Liver (tissue), 9 donors: ENCODE results near the gene WAC. TPM values are rescaled to one million over a fixed set of nuclear protein-coding genes. Genes with fewer than 3 reads are reported as not detected.

Source experiments
- DNase-seq: peaks from one replicate; pipeline ENCODE4 v3.0.0-alpha.2; 2017; ENCODE audit warnings: low spot score
- H3K27ac ChIP-seq, 2 donors: one replicate each; pipeline ENCODE4 v1.7.0; 2013; ENCODE audit warnings: inconsistent platforms in 2 of 2, low read length in 2 of 2, control low read depth in 1 of 2, low read depth in 1 of 2, mild to moderate bottlenecking in 1 of 2
- H3K27me3 ChIP-seq, 4 donors: one replicate each; pipeline versions ENCODE4 v1.6.1 to v1.7.0; 2013; ENCODE audit warnings: low read length in 3 of 4, inconsistent platforms in 1 of 4, mild to moderate bottlenecking in 1 of 4, moderate library complexity in 1 of 4; ENCODE audit not compliant: control insufficient read depth in 4 of 4, insufficient read depth in 4 of 4
- H3K36me3 ChIP-seq, 4 donors: one replicate each; pipeline versions ENCODE4 v1.6.1 to v1.7.0; 2013; ENCODE audit warnings: low read length in 3 of 4, mild to moderate bottlenecking in 3 of 4, low read depth in 1 of 4, moderate library complexity in 1 of 4; ENCODE audit not compliant: control insufficient read depth in 4 of 4, insufficient read depth in 3 of 4
- H3K4me1 ChIP-seq, 4 donors: one replicate each; pipeline versions ENCODE4 v1.6.1 to v1.7.0; 2013; ENCODE audit warnings: low read length in 3 of 4, mild to moderate bottlenecking in 3 of 4, moderate library complexity in 1 of 4; ENCODE audit not compliant: control insufficient read depth in 4 of 4, insufficient read depth in 4 of 4
- H3K4me3 ChIP-seq, 3 donors: one replicate each; pipeline versions ENCODE4 v1.6.1 to v1.7.0; 2013; ENCODE audit warnings: low read length in 3 of 3, control low read depth in 1 of 3, low read depth in 1 of 3, mild to moderate bottlenecking in 1 of 3
- H3K9ac ChIP-seq, 2 donors: one replicate each; pipeline ENCODE4 v1.7.0; 2013; ENCODE audit warnings: low read length in 2 of 2, mild to moderate bottlenecking in 2 of 2, moderate library complexity in 2 of 2, control low read depth in 1 of 2, low read depth in 1 of 2
- H3K9me3 ChIP-seq, 4 donors: one replicate each; pipeline versions ENCODE4 v1.6.1 to v1.7.0; 2013; ENCODE audit warnings: low read length in 3 of 4; ENCODE audit not compliant: control insufficient read depth in 4 of 4
- ATF3 ChIP-seq: IDR thresholded peaks from 2 replicates; pipeline ENCODE4 v1.6.1; 2016; ENCODE audit warnings: antibody characterized with exemption
- EGR1 ChIP-seq, 2 donors: IDR thresholded peaks; 2 replicates each; pipeline ENCODE4 v1.6.1; 2016 to 2018; ENCODE audit warnings: antibody characterized with exemption in 2 of 2, low read depth in 2 of 2
- FOXA1 ChIP-seq: IDR thresholded peaks from 2 replicates; pipeline ENCODE4 v1.6.1; 2016; ENCODE audit warnings: antibody characterized with exemption
- FOXA2 ChIP-seq: IDR thresholded peaks from 2 replicates; pipeline ENCODE4 v1.6.1; 2016; ENCODE audit warnings: antibody characterized with exemption
- GABPA ChIP-seq, 2 donors: IDR thresholded peaks in 1 of 2; conservative IDR thresholded peaks in 1 of 2; 2 replicates each; pipeline ENCODE4 v1.6.1; 2016; ENCODE audit warnings: antibody characterized with exemption in 2 of 2, mild to moderate bottlenecking in 1 of 2, moderate library complexity in 1 of 2
- HNF4A ChIP-seq, 2 donors: conservative IDR thresholded peaks; 2 replicates each; pipeline ENCODE4 v1.6.1; 2016; ENCODE audit warnings: antibody characterized with exemption in 2 of 2, mild to moderate bottlenecking in 2 of 2
- HNF4G ChIP-seq: IDR thresholded peaks from 2 replicates; pipeline ENCODE4 v1.6.1; 2016; ENCODE audit warnings: antibody characterized with exemption
- JUND ChIP-seq, 2 donors: IDR thresholded peaks; 2 replicates each; pipeline ENCODE4 v1.6.1; 2016; ENCODE audit warnings: antibody characterized with exemption in 2 of 2
- MAX ChIP-seq: IDR thresholded peaks from 2 replicates; pipeline ENCODE4 v1.6.1; 2016; ENCODE audit warnings: antibody characterized with exemption
- NR2F2 ChIP-seq: IDR thresholded peaks from 2 replicates; pipeline ENCODE4 v1.6.1; 2016; ENCODE audit warnings: antibody characterized with exemption
- RAD21 ChIP-seq, 2 donors: IDR thresholded peaks; 2 replicates each; pipeline ENCODE4 v1.6.1; 2016; ENCODE audit warnings: antibody characterized with exemption in 2 of 2, mild to moderate bottlenecking in 2 of 2
- REST ChIP-seq: IDR thresholded peaks from 2 replicates; pipeline ENCODE4 v1.6.1; 2016; ENCODE audit warnings: antibody characterized with exemption, mild to moderate bottlenecking
- RXRA ChIP-seq, 2 donors: IDR thresholded peaks; 2 replicates each; pipeline ENCODE4 v1.6.1; 2017 to 2018; ENCODE audit warnings: antibody characterized with exemption in 2 of 2, mild to moderate bottlenecking in 1 of 2
- SP1 ChIP-seq: IDR thresholded peaks from 2 replicates; pipeline ENCODE4 v1.6.1; 2018; ENCODE audit warnings: antibody characterized with exemption, mild to moderate bottlenecking
- TAF1 ChIP-seq: conservative IDR thresholded peaks from 2 replicates; pipeline ENCODE4 v1.6.1; 2016; ENCODE audit warnings: antibody characterized with exemption, mild to moderate bottlenecking
- YY1 ChIP-seq: IDR thresholded peaks from 2 replicates; pipeline ENCODE4 v1.6.1; 2016; ENCODE audit warnings: antibody characterized with exemption, mild to moderate bottlenecking
- ZBTB33 ChIP-seq: IDR thresholded peaks from 2 replicates; pipeline ENCODE4 v1.6.1; 2016; ENCODE audit warnings: antibody characterized with exemption
- WGBS: extraction: QIAGEN DNeasy Blood & Tissue Kit; methylation state at CpG from one replicate; pipeline ENCODE4 v1.1.7; 2013; 5-methylcytosine and 5-hydroxymethylcytosine counted together
- polyA plus RNA-seq, 2 donors: library from polyadenylated mRNA; stranded (reverse) in 1 of 2; unstranded in 1 of 2; fragments of 200-250 nt in 1 of 2; fragments of >200 nt in 1 of 2; fragmentation: Nextera tagmentation in 1 of 2; extraction: Ambion mirVana in 1 of 2; gene quantifications; one replicate each; pipeline versions ENCODE4 v1.2.1 to v1.2.3, GENCODE V29; 2013 to 2015
- total RNA-seq, 2 donors: library from RNA; depleted of rRNA; stranded (reverse); fragments of >200 nt; gene quantifications; one replicate each; pipeline ENCODE4 v1.2.3, GENCODE V29; 2014
- TF ChIP-seq, protein P1 (sequence below): fragments of 150-350 bp; IDR thresholded peaks from 2 replicates; pipeline ENCODE4 v1.5.1; 2017; ENCODE audit warnings: improper control_type of control experiment, low read depth, low read length; ENCODE audit not compliant: missing input control
- donor health status: healthy.
- donor health status: healthy.
- donor health status: healthy.
- donor health status: healthy.
- donor health status: healthy.

The WAC gene
- total and polyA plus RNA-seq, 4 donors = 20.2 to 48.7 (median 32.0) TPM

GRCh38 chr10:28554009-28554408 is 21.1 kb downstream of the WAC start:
- Histone ChIP-seq H3K27ac (no peak overlapping the region), H3K4me3 (no peak overlapping the region), H3K36me3 (peaks cover 2 to 5% (median 5%) of the 10 kb centered on the region in 4 donors), H3K9me3 (no peaks in the 10 kb centered on the region), H3K9ac (no peak overlapping the region), H3K27me3 (no peaks in the 10 kb centered on the region), H3K4me1 (peaks cover 3 to 36% (median 27%) of the 10 kb centered on the region in 4 donors)
- no peak for DNase-seq
- 93% methylated on average over 6 of the region's 6 CpGs for WGBS
- TF ChIP-seq ATF3 (no peak), ZBTB33 (no peak), RAD21 (IDR thresholded peaks at IDR 0.05) (no peak), HNF4G (no peak), FOXA2 (no peak), RXRA (IDR thresholded peaks at IDR 0.05) (no peak), SP1 (no peak), MAX (no peak), NR2F2 (no peak), YY1 (no peak), TAF1 (no peak), JUND (IDR thresholded peaks at IDR 0.05) (no peak), FOXA1 (no peak), REST (no peak), HNF4A (conservative IDR thresholded peaks at IDR 0.05) (no peak), EGR1 (IDR thresholded peaks at IDR 0.05; ENCODE audit: low read depth in 2 of 2) (no peak), GABPA (IDR thresholded peaks at IDR 0.05 in 1 of 2, conservative IDR thresholded peaks at IDR 0.05 in 1 of 2) (no peak)
- TF ChIP-seq, protein P1, sequence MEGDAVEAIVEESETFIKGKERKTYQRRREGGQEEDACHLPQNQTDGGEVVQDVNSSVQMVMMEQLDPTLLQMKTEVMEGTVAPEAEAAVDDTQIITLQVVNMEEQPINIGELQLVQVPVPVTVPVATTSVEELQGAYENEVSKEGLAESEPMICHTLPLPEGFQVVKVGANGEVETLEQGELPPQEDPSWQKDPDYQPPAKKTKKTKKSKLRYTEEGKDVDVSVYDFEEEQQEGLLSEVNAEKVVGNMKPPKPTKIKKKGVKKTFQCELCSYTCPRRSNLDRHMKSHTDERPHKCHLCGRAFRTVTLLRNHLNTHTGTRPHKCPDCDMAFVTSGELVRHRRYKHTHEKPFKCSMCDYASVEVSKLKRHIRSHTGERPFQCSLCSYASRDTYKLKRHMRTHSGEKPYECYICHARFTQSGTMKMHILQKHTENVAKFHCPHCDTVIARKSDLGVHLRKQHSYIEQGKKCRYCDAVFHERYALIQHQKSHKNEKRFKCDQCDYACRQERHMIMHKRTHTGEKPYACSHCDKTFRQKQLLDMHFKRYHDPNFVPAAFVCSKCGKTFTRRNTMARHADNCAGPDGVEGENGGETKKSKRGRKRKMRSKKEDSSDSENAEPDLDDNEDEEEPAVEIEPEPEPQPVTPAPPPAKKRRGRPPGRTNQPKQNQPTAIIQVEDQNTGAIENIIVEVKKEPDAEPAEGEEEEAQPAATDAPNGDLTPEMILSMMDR = no peak
